ENCODE data around the gene CLIC6.

DNA sequence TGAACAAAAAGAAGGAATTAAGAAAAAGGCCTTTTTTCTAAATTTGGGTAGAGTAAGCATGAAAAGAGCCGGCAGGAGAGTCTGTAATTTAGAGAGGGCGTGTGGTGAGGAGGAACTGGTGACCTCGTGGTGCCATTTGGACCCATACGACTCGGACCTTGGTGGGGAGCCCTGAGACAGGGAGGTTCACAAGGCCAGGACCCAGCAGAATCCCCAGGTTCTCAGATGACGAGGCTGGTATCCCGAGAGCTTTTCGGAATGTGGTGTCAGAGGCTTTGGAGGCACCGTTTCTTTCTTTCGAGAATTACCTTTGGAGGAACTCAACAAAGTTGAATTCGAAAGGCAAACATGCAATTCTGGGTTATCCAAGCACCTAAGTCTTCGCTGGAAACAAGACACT, 34.8 kb downstream of the CLIC6 start:
- no peak for TF ChIP-seq KLF10 (CRISPR knock-in tag; IDR thresholded peaks at IDR 0.05)
- no peak for TF ChIP-seq CEBPB (tag; IDR thresholded peaks at IDR 0.05)
- TF ChIP-seq TGIF2 (CRISPR knock-in tag; IDR thresholded peaks at IDR 0.05): no peak
